Mucosa of rectum (tissue), 2 donors: ENCODE data around the gene RPL21.
"Not testable (repeated sequence)": the region's sequence is repeated elsewhere in the genome, so short reads cannot be mapped to it uniquely, and the experiment has no call there.

Experiments used
- H3K27ac ChIP-seq, 2 donors: one replicate each; pipeline ENCODE4 v1.7.0; 2013; ENCODE audit warnings: inconsistent platforms in 2 of 2, low read depth in 2 of 2, low read length in 2 of 2
- H3K27me3 ChIP-seq, 2 donors: one replicate each; pipeline ENCODE4 v1.7.0; 2013; ENCODE audit warnings: low read length in 2 of 2; ENCODE audit not compliant: control insufficient read depth in 2 of 2, insufficient read depth in 2 of 2
- H3K36me3 ChIP-seq, 2 donors: one replicate each; pipeline ENCODE4 v1.7.0; 2013; ENCODE audit warnings: low read length in 2 of 2; ENCODE audit not compliant: control insufficient read depth in 2 of 2, insufficient read depth in 2 of 2
- H3K4me1 ChIP-seq, 2 donors: one replicate each; pipeline ENCODE4 v1.7.0; 2013; ENCODE audit warnings: low read length in 2 of 2, mild to moderate bottlenecking in 1 of 2; ENCODE audit not compliant: control insufficient read depth in 2 of 2, insufficient read depth in 2 of 2
- H3K4me3 ChIP-seq, 2 donors: one replicate each; pipeline ENCODE4 v1.7.0; 2013; ENCODE audit warnings: low read length in 2 of 2
- H3K9ac ChIP-seq, 2 donors: one replicate each; pipeline ENCODE4 v1.7.0; 2013; ENCODE audit warnings: low read length in 2 of 2, low read depth in 1 of 2, mild to moderate bottlenecking in 1 of 2
- H3K9me3 ChIP-seq, 2 donors: one replicate each; pipeline ENCODE4 v1.7.0; 2013; ENCODE audit warnings: low read length in 2 of 2; ENCODE audit not compliant: control insufficient read depth in 2 of 2
- donor health status: healthy.
- donor health status: Normal muscosa, but diverticular disease.

The RPL21 gene

DNA sequence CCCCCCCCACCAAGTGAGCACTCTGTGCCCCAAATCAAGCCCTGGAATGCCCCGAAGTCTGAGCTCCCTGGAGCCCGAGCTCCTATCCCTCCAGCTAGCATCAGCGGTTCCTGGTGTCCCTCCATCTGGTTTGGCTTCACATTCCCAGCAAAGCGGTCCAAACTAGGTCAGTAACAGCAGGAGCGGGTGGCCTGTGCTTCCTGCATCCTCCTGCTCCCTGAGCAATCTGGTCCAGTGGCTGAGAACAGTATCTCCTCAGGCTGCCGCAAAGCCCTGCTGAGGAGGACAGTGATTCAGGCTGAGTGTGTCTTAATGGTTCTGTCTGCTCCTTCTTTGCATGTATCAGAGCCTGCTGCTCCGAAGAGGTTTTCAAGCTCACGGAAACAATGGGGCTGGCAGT, 45.1 kb downstream of the RPL21 start:
- Histone ChIP-seq H3K9ac (no peak overlapping the region), H3K4me1 (no peaks in the 10 kb centered on the region), H3K27ac (no peak overlapping the region), H3K27me3 (no peaks in the 10 kb centered on the region), H3K4me3 (no peak overlapping the region), H3K9me3 (no peaks in the 10 kb centered on the region), H3K36me3 (no peaks in the 10 kb centered on the region)

DNA sequence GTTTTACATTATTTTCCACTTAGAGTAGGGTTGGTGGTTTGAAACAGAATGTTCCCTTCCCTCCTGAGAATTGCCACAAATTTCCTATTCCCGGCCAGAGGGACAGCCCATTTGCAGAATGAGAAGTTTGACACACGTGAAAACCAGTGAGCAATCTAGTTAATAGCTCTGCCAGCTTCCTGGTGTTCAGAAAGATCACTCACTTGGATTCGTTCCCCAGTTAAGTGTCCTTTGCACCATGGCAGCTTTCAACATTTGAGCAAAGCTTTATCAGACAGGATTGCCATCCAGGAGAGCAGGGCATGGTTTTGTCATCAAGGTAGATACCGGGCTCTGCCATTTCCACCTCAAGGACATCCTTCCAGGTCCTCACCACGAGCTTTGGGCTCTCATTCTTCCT, 47.5 kb downstream of the RPL21 start:
- H3K36me3 ChIP-seq, result no peaks in the 10 kb centered on the region
- no peaks in the 10 kb centered on the region for H3K9me3 ChIP-seq
- no peak overlapping the region for H3K4me3 ChIP-seq
- H3K9ac ChIP-seq, result no peak overlapping the region
- no peak overlapping the region for H3K27ac ChIP-seq
- no peaks in the 10 kb centered on the region for H3K4me1 ChIP-seq
- no peaks in the 10 kb centered on the region for H3K27me3 ChIP-seq

DNA sequence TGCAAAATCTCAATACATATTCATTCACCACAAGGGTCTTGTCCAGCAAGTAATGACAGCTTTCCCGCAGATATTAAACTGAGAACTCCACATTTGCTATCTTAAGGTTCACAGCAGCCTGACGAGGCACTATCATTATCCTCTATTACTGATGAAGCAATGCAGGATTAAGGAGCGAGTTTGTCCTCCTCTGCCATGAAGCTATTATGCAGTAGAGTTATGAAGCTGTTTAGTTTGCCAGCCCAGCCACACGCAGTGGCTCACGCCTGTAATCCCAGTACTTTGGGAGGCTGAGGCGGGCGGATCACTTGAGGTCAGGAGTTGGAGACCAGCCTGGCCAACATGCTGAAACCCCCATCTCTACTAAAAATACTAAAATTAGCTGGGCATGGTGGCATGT, 49.0 kb downstream of the RPL21 start:
- H3K9me3 ChIP-seq, H3K27ac ChIP-seq, H3K4me3 ChIP-seq, H3K27me3 ChIP-seq, H3K4me1 ChIP-seq, H3K9ac ChIP-seq, H3K36me3 ChIP-seq: not testable (repeated sequence)

DNA sequence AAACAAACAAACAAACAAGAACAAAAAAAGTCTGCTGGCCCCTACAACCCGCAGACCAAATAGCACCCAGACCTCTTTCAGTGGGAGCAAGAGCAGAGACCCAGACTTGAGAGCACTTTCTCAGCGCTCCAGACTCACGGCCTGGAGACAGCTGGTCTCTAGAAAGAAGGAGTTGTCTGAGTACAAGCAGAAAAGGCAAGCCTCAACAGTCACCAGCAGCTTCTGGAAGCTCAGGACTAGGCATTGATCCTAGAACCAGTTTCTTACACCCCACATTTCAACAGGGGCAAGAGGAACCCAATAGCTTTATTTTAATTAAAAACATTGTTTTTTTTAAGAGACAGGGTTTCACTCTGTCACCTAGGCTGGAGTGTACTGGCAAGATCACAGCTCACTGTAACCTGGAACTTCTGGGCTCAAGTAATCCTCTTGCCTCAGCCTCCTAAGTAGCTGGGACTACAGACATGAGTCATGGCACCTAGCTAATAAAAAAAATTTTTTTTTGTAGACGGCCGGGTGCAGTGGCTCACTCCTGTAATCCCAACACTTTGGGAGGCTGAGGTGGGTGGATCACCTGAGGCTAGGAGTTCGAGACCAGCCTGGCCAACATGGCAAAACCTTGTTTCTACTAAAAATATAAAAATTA, 49.7 kb downstream of the RPL21 start:
- H3K9me3 ChIP-seq, result no peaks in the 10 kb centered on the region
- H3K27ac ChIP-seq, result no peak overlapping the region
- no peaks in the 10 kb centered on the region for H3K36me3 ChIP-seq
- no peak overlapping the region for H3K4me3 ChIP-seq
- no peaks in the 10 kb centered on the region for H3K27me3 ChIP-seq
- H3K9ac ChIP-seq, result no peak overlapping the region
- H3K4me1 ChIP-seq, result no peaks in the 10 kb centered on the region

DNA sequence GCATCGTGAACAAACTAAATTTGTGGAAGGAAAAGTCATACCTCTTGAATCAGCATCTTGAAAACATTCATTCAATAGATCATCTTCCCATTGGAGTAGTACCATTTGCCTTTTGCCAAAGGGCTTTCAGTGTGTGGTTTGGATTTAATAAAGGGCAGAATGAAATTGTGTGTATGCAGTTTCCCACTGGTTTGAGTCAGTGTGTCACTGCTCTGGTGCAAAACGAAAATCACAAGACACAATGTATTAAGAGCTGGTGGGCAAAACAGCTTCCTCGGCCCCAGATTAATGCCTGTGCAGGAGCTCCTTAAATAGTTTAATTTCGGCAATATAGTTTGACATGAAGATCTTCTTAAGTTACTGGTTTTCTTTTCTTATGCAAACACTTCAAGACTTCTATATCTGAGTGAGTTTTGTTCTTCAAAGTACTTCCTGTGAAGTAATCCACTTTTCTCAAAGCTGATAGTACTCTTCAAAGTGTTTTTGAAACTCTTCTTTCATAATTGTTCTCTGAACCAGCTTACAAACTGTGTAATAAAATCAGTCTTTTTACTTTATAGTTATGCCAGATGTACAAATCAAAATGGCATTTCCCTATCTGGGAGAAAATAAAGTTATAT, 51.4 kb downstream of the RPL21 start:
- Histone ChIP-seq H3K36me3 (no peaks in the 10 kb centered on the region), H3K9me3 (no peaks in the 10 kb centered on the region), H3K9ac (no peak overlapping the region), H3K4me1 (no peaks in the 10 kb centered on the region), H3K4me3 (no peak overlapping the region), H3K27me3 (no peaks in the 10 kb centered on the region), H3K27ac (no peak overlapping the region)

DNA sequence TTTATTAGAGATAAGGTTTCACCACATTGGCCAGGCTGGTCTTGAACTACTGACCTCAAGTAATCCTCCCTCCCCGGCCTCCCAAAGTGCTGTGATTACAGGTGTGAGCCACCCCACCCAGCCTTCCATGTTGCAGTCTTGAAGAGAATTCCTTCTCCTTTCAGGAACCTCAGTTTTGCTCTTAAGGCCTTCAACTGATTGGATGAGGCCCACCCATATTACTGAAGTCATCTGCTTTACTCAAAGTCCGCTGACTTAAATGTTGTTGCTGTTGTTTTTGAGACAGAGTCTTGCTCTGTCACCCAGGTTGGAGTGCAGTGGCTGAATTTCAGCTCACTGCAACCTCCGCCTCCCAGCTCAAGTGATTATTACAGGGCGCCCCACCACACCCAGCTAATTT, 52.7 kb downstream of the RPL21 start:
- H3K27me3 ChIP-seq, result no peaks in the 10 kb centered on the region
- H3K9me3 ChIP-seq, result no peaks in the 10 kb centered on the region
- H3K4me1 ChIP-seq, result no peaks in the 10 kb centered on the region
- no peak overlapping the region for H3K4me3 ChIP-seq
- H3K9ac ChIP-seq, result no peak overlapping the region
- H3K27ac ChIP-seq, result no peak overlapping the region
- no peaks in the 10 kb centered on the region for H3K36me3 ChIP-seq

DNA sequence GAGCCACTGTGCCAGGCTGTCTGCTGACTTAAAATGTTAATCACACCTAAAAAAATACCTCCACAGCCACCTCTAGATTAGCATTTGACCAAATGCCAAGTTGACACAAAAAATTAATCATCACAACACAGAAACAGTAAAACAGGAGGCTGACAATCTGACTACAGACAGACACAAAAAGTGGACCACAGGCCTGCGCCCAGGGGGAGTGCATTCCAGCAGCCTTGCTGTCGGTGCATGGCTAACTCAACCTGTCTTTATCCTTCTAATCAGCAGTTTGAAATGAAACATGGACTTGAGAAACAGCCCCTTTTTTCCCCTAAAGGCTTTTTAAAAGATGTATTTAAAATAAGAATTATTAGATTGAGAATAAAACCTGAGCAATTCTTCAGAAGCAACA, 53.3 kb downstream of the RPL21 start:
- Histone ChIP-seq H3K27me3 (no peaks in the 10 kb centered on the region), H3K27ac (no peak overlapping the region), H3K36me3 (no peaks in the 10 kb centered on the region), H3K9me3 (no peaks in the 10 kb centered on the region), H3K4me1 (no peaks in the 10 kb centered on the region), H3K9ac (no peak overlapping the region), H3K4me3 (no peak overlapping the region)
